GM19238 (cell line): ENCODE data around the gene PNLIPRP1.

Experiments
- DNase-seq: peaks from one replicate; pipeline ENCODE4 v3.0.0; 2011; ENCODE audit warnings: low spot score; ENCODE audit not compliant: insufficient read length

Gene PNLIPRP1

GRCh38 chr10:116631871-116632295 lies 41.1 kb downstream of the PNLIPRP1 start:
- DNase-seq = no peak

- DNase-seq = no peak
These were observed 41.9 kb downstream of the PNLIPRP1 start for GRCh38 chr10:116632596-116633215.

GRCh38 chr10:116633216-116633600 lies 42.4 kb downstream of the PNLIPRP1 start:
- no peak for DNase-seq

DNA sequence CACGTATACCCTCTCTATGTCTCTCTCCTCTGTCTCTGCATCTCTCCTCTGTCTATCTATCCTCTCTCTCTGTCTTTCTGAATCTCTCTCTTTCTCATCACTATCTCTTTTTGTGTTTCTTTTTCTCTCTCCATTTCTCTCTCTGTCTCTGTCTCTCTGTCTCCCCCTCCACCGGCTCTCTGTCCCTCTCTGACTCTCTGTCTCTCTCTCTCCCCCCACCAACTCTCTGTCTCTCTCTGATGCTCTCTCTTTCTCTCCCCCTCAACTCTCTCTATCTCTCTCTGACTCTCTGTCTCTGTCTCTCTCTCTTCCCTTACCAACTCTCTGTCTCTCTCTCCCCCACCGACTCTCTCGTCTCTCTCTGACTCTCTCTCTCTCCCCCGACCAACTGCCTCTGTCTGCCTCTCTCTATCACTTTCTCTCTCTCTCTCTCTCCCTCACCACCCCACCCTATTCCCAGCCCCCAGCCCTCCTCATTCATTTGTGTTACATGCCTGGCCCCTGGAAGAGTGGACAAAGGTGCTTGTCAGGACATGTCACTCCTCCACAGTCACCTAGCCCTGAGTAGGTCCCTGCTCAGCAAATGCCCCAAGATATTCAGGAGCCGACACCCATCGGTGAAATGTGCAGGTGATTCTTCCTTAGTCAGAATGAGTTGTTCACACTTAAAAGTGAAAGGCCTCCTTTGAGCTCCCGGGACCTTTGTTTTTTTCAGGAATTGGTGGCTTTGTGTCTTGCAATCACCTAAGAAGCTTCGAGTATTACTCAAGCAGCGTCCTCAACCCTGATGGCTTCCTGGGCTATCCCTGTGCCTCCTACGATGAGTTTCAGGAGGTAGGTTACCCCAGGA lies 43.6 kb downstream of the PNLIPRP1 start:
- DNase-seq = no peak

DNA sequence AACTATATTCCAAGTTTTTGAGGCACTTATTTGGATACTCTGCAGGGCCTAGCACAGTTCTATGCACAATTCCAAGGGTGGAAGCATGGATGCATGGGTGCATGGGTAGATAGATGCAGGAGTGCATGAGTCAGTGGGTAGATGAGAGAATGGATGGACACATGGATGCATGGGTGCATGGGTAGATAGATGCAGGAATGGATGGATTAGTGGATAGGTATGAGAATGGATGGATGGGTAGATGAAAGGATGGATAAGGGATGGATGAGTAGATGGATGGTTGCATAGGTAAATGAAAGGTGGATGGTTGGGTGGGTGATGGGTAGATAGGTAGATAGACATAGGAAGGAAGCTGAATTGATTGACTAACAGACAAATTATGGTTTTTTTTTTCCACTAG lies 45.6 kb downstream of the PNLIPRP1 start:
- DNase-seq = no peak

- no peak for DNase-seq
These were observed 46.2 kb downstream of the PNLIPRP1 start for GRCh38 chr10:116636976-116637375.

- no peak for DNase-seq
These were observed 47.1 kb downstream of the PNLIPRP1 start for GRCh38 chr10:116637830-116638229.

DNA sequence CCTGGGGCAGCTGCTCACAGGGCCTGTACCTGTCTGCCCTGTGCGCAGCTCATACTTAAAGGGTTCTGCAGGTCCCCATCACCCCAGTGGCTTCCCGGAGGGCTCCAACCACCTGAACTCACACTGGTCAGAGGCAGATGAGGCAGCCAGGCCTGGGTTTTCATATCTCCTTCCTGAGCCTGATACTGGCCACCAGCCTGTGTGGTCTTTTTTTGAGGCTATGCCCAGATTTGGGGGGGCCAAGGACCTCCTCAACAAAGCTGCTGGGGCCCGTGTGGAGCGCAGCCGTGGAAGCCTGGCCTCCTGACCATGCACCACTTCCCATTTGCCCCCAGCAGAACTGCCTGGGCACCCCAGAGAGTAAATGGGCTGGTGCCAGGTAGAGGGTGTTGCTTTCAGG lies 55.7 kb downstream of the PNLIPRP1 start:
- no peak for DNase-seq

- no peak for DNase-seq
These were observed 58.1 kb downstream of the PNLIPRP1 start for GRCh38 chr10:116648903-116649302.

GRCh38 chr10:116653885-116654284 lies 63.1 kb downstream of the PNLIPRP1 start:
- DNase-seq = no peak

- DNase-seq = no peak
These were observed 64.1 kb downstream of the PNLIPRP1 start for GRCh38 chr10:116654816-116655215.

DNA sequence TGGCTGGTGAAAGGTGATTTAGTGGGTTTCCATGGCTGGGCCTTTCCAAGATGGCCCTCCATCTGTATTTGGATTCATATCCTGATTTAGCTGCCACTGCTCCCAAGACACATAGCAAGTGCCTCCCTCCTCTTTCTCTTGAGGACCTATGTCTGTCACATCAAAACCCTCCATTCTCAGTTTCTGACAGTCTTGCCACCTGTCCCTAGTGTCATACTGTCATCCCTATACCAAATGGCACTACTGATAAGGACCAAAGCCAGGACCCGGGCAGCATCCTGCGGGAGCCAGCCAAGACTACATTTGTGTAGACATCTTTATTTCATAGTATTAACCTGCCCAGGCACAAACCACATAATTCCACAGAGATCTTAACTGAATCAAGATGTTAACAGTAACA lies 64.8 kb downstream of the PNLIPRP1 start:
- no peak for DNase-seq

GRCh38 chr10:116656044-116656443 lies 65.3 kb downstream of the PNLIPRP1 start:
- no peak for DNase-seq

DNA sequence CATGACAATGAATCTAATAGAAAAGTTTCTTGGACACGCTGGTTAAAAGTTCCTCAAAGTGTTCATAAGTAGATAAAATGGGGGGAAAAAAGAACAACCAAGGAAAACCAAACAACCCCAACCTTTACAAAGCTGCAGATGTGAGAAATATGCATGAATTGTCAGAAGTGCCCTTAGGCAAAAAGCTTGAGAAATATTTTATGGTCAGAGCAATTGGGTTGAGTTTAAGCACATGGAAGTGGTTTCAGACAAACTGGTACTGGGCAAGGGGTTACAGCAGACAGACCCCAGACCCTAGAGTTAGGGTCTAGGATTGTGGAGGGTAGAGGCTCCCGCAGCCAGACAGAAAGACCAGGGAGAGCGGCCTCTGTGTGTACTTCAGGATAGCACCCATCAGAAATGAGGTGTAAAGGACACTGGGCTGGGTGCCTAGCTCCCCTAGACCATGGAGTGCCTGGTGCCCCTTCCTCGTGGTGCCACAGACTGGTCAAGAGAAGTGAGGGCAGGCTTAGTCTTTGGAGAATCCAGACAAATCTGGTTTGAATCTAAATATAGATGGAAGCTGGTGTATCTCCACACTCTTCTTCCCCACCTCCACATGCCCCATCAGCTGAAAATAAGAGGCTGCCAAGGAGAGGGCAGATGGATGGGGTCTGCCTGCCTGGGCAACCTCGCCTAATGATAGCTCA lies 67.2 kb downstream of the PNLIPRP1 start:
- no peak for DNase-seq
